Endothelial cell of umbilical vein (primary cell): Measurements from ENCODE around the gene INTS4. TPM values are rescaled to one million over a fixed set of nuclear protein-coding genes. Genes with fewer than 3 reads are reported as not detected.

Source experiments
- BruUV-seq: library from RNA; stranded (reverse); fragments of 400-500 nt; replicated peaks from 2 replicates; lab custom pipeline; 2021; lab: Mats Ljungman, UMichigan
- CTCF ChIA-PET: fragments of 300-600, 350-600 bp; sonication (Branson Sonifier 250); formaldehyde crosslinking; loops from one replicate; lab custom pipeline; 2021; ENCODE audit warnings: antibody characterized with exemption, inconsistent platforms; lab: Charles Lee
- POLR2A ChIA-PET: fragments of 300-600, 350-600 bp; sonication (Branson Sonifier 250); formaldehyde crosslinking; loops from one replicate; lab custom pipeline; 2021; ENCODE audit warnings: antibody characterized with exemption, inconsistent platforms; lab: Charles Lee
- DNase-seq: peaks from one replicate; pipeline ENCODE4 v3.0.0-alpha.2; 2011; ENCODE audit warnings: low read depth, low spot score
- FAIRE-seq: peaks from 2 replicates; lab custom pipeline; 2011; peaks lifted over from hg19 to GRCh38; lab: Jason Lieb, UNC
- H2AFZ ChIP-seq: 2 replicates; pipeline ENCODE4 v1.6.0; 2012; ENCODE audit warnings: low read depth, low read length, control low read depth, inconsistent platforms
- H3K27ac ChIP-seq: 2 replicates; pipeline ENCODE4 v1.5.1; 2011; ENCODE audit warnings: low read depth, mild to moderate bottlenecking, control low read depth, low read length, moderate library complexity; ENCODE audit not compliant: insufficient read depth
- H3K27me3 ChIP-seq, 2 experiments: 2 replicates each; pipeline versions ENCODE4 v1.6.0 to v1.6.1; 2011; ENCODE audit warnings: low read length in 2 of 2, mixed read lengths in 1 of 2; ENCODE audit not compliant: control insufficient read depth in 2 of 2, insufficient read depth in 2 of 2
- H3K36me3 ChIP-seq, 2 experiments: 2 replicates in 1 of 2; 3 replicates in 1 of 2; pipeline ENCODE4 v1.5.1; 2011; ENCODE audit warnings: low read length in 2 of 2, mild to moderate bottlenecking in 1 of 2, moderate library complexity in 1 of 2; ENCODE audit not compliant: control insufficient read depth in 2 of 2, insufficient read depth in 2 of 2; ENCODE audit errors: extremely low read depth in 1 of 2
- H3K4me1 ChIP-seq: 3 replicates; pipeline ENCODE4 v1.5.1; 2011; ENCODE audit warnings: mild to moderate bottlenecking, low read length; ENCODE audit not compliant: control insufficient read depth, insufficient read depth; ENCODE audit errors: extremely low read depth
- H3K4me2 ChIP-seq: 2 replicates; pipeline ENCODE4 v1.6.1; 2011; ENCODE audit warnings: low read length, control low read depth, mixed read lengths; ENCODE audit not compliant: insufficient read depth
- H3K4me3 ChIP-seq, 3 experiments: fragments of 200-600 bp in 1 of 3; sonication (generic), shearing (Covaris generic) in 1 of 3; replicated peaks in 1 of 3; 2 replicates each; pipeline ENCODE4 v1.5.1; 2011 to 2016; ENCODE audit warnings: control low read depth in 3 of 3, low read length in 3 of 3, mild to moderate bottlenecking in 2 of 3, inconsistent platforms in 1 of 3, low read depth in 1 of 3, moderate library complexity in 1 of 3; ENCODE audit not compliant: insufficient read depth in 1 of 3
- H3K79me2 ChIP-seq: 2 replicates; pipeline ENCODE4 v1.6.0; 2012; ENCODE audit warnings: low read length, inconsistent platforms; ENCODE audit not compliant: control insufficient read depth, insufficient read depth
- H3K9ac ChIP-seq: replicated peaks from 2 replicates; pipeline ENCODE3; 2011; ENCODE audit warnings: low read length, control low read depth; ENCODE audit not compliant: insufficient read depth; ENCODE audit errors: extremely low read depth
- H3K9me1 ChIP-seq: replicated peaks from 3 replicates; pipeline ENCODE4 v1.6.0; 2011; ENCODE audit warnings: mild to moderate bottlenecking, low read length; ENCODE audit not compliant: control insufficient read depth, insufficient read depth; ENCODE audit errors: extremely low read depth
- H3K9me3 ChIP-seq: replicated peaks from 2 replicates; pipeline ENCODE4 v1.5.1; 2012; ENCODE audit warnings: low read length, inconsistent platforms; ENCODE audit not compliant: control insufficient read depth, insufficient read depth
- H4K20me1 ChIP-seq: replicated peaks from 2 replicates; pipeline ENCODE3; 2011; ENCODE audit warnings: mild to moderate bottlenecking, low read length; ENCODE audit not compliant: control insufficient read depth, insufficient read depth; ENCODE audit errors: extremely low read depth
- CTCF ChIP-seq, 2 donors: IDR thresholded peaks; 1 replicate in 1 of 2; 2 replicates in 1 of 2; pipeline ENCODE4 v1.5.1; 2011; ENCODE audit warnings: low read length in 2 of 2, mild to moderate bottlenecking in 2 of 2, moderate library complexity in 2 of 2, control low read depth in 1 of 2, inconsistent platforms in 1 of 2, low read depth in 1 of 2; ENCODE audit not compliant: insufficient read depth in 1 of 2; ENCODE audit errors: extremely low read depth in 1 of 2
- FOS ChIP-seq: IDR thresholded peaks from 2 replicates; pipeline ENCODE4 v1.6.1; 2011; ENCODE audit warnings: mild to moderate bottlenecking, low read length, moderate library complexity, borderline replicate concordance; ENCODE audit not compliant: insufficient read depth
- GATA2 ChIP-seq: IDR thresholded peaks from 2 replicates; pipeline ENCODE4 v1.7.0; 2011; ENCODE audit warnings: low read depth, mild to moderate bottlenecking, moderate library complexity, mixed read lengths, low read length; ENCODE audit not compliant: insufficient read length, insufficient read depth
- JUN ChIP-seq: IDR thresholded peaks from 2 replicates; pipeline ENCODE4 v1.6.1; 2011; ENCODE audit warnings: borderline replicate concordance, low read depth; ENCODE audit not compliant: insufficient read length, insufficient read depth
- MAX ChIP-seq: IDR thresholded peaks from 2 replicates; pipeline ENCODE4 v1.6.1; 2011; ENCODE audit not compliant: insufficient read depth, insufficient read length
- POLR2A ChIP-seq: IDR thresholded peaks from 2 replicates; pipeline ENCODE4 v1.6.1; 2012; ENCODE audit warnings: low read depth, mild to moderate bottlenecking, control low read depth, low read length
- POLR2AphosphoS5 ChIP-seq: IDR thresholded peaks from 2 replicates; pipeline ENCODE4 v1.6.1; 2012; ENCODE audit warnings: low read depth, mild to moderate bottlenecking, control low read depth, low read length, moderate library complexity; ENCODE audit not compliant: insufficient read depth
- dilution Hi-C: fragments of 300-500 bp; cut with MboI; formaldehyde crosslinking; loops from one replicate; pipeline ENCODE4 v1.15.0; 2019; ENCODE audit warnings: low sequenced_read_pairs; ENCODE audit not compliant: extremely low pct_ligation_motif_present
- intact Hi-C: fragments of 100-400 bp; cut with micrococcal nuclease; formaldehyde crosslinking; loops from one replicate; pipeline ENCODE4 v1.10.0; 2022
- polyA plus RNA-seq, 4 experiments: library from polyadenylated mRNA; depleted of rRNA in 3 of 4; stranded (reverse) in 3 of 4; unstranded in 1 of 4; fragments of >200 nt; gene quantifications; 2 replicates each; pipeline versions ENCODE4 v1.2.1 to v1.2.3, GENCODE V29; 2011 to 2012; ENCODE audit warnings: missing spikeins in 1 of 4
- total RNA-seq: library from RNA; stranded (reverse); gene quantifications from 2 replicates; pipeline ENCODE4 v1.2.3, GENCODE V29; 2021

Gene INTS4
- total and polyA plus RNA-seq, 2 donors (not counting 3 experiments of a cell fraction or from before 2014, with no cell fraction given): 29.2 to 37.8 TPM

- Histone ChIP-seq H3K4me2 (no peak overlapping the region), H3K9me1 (no peaks in the 10 kb centered on the region), H3K9ac (no peak overlapping the region), H3K9me3 (no peaks in the 10 kb centered on the region), H3K4me1 (peaks cover 21% of the 10 kb centered on the region), H3K36me3 (no peaks in the 10 kb centered on the region), H3K79me2 (no peaks in the 10 kb centered on the region), H3K27me3 (no peaks in the 10 kb centered on the region), H4K20me1 (no peaks in the 10 kb centered on the region), H2AFZ (no peak overlapping the region), H3K27ac (no peak overlapping the region), H3K4me3 (no peak overlapping the region)
- DNase-seq (peak; percentile 26), FAIRE-seq (peak; percentile 18)
- POLR2A ChIA-PET: no interaction called here
- dilution Hi-C loops: no loop called here
- intact Hi-C loops: no loop called here
- TF ChIP-seq CTCF (IDR thresholded peaks at IDR 0.05; ENCODE audit: extremely low read depth in 1 of 2, insufficient read depth in 1 of 2, low read depth in 1 of 2, low read length in 2 of 2) (no peak), POLR2A (no peak), GATA2 (no peak), FOS (no peak), JUN (no peak), MAX (no peak), POLR2AphosphoS5 (no peak)
- BruUV-seq: no TSS peak
- CTCF ChIA-PET: no interaction called here
Measured at GRCh38 chr11:78038697-78039313, 44.3 kb upstream of the INTS4 start.
